ENCODE measurements around the gene DAPK1.

The DAPK1 gene

DNA sequence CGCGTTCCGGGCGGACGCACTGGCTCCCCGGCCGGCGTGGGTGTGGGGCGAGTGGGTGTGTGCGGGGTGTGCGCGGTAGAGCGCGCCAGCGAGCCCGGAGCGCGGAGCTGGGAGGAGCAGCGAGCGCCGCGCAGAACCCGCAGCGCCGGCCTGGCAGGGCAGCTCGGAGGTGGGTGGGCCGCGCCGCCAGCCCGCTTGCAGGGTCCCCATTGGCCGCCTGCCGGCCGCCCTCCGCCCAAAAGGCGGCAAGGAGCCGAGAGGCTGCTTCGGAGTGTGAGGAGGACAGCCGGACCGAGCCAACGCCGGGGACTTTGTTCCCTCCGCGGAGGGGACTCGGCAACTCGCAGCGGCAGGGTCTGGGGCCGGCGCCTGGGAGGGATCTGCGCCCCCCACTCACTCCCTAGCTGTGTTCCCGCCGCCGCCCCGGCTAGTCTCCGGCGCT lies at the start of gene DAPK1:
Gene DAPK1 (plus strand): TSS at position 264 of the 442 bp plus-strand sequence. CDS start 1,211 bp downstream, outside the sequence.
- in situ Hi-C loops (cut with MboI; ENCODE audit: low sequenced_read_pairs) = no loop called here
- Histone ChIP-seq H3K4me3 (peak within 1 kb of the TSS; percentile 64), H3K36me3 (replicated peaks) (no peaks in the 10 kb centered on the region), H3K9me3 (no peaks in the 10 kb centered on the region), H3K4me1 (peaks cover 14% of the 10 kb centered on the region), H3K27me3 (ENCODE audit: low read depth) (peaks cover 5% of the 10 kb centered on the region; the same call in 1 of the 2 replicates)
- peak; percentile 56 to 80 for DNase-seq (ENCODE audit: low spot score in 2 of 2)

DNA sequence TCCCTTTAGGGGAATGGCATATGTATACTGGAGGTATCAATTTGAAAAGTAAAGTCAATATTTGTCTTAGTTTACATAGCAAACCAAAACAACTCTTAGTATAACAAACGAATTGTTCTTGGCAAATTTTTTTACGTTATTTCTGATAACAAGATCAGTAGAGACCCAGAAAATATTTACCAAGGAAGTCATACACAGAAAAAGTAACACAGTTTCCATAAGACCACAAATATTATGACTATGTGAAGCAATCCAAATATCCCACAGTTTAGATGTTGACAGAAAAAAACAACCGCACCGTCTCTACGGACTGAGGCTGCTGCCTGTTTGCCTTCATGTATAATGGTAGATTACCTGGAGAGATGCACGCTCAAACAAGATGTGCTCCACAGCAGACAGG lies 46.5 kb upstream of the DAPK1 start:
- Histone ChIP-seq H3K4me1 (no peaks in the 10 kb centered on the region), H3K27me3 (ENCODE audit: low read depth) (no peaks in the 10 kb centered on the region), H3K4me3 (no peak overlapping the region), H3K36me3 (replicated peaks) (no peaks in the 10 kb centered on the region), H3K9me3 (no peaks in the 10 kb centered on the region)
- in situ Hi-C loops (cut with MboI; ENCODE audit: low sequenced_read_pairs) = no loop called here
- DNase-seq (ENCODE audit: low spot score in 2 of 2) = no peak

DNA sequence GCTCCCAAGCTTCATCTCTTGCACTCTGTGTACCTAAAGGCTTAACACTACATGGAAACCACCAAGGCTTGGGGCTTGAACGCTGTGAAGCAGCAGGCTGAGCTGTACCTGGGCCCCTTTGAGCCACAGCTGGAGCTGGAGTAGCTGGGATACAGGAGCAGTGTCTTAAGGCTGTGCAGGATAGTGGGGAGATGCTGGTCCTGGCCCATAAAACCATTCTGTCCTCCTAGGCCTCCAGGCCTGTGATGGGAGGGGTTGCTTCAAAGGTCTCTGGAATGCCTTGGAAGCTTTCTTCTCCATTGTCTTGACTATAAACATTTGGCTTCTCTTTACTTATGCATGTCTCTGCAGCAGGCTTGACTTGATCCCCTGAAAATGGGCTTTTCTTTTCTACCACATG lies 42.3 kb upstream of the DAPK1 start:
- Histone ChIP-seq H3K4me1 (no peaks in the 10 kb centered on the region), H3K4me3 (no peak overlapping the region), H3K9me3 (no peaks in the 10 kb centered on the region), H3K27me3 (ENCODE audit: low read depth) (no peaks in the 10 kb centered on the region), H3K36me3 (replicated peaks) (no peaks in the 10 kb centered on the region)
- in situ Hi-C loops (cut with MboI; ENCODE audit: low sequenced_read_pairs) = no loop called here
- DNase-seq (ENCODE audit: low spot score in 2 of 2) = no peak

GRCh38 chr9:87461256-87461655 lies 36.4 kb upstream of the DAPK1 start:
- H3K4me3 ChIP-seq = no peak overlapping the region
- H3K4me1 ChIP-seq = no peaks in the 10 kb centered on the region
- no peaks in the 10 kb centered on the region for H3K36me3 ChIP-seq (replicated peaks)
- no peak for DNase-seq (ENCODE audit: low spot score in 2 of 2)
- in situ Hi-C loops (cut with MboI; ENCODE audit: low sequenced_read_pairs) = no loop called here
- H3K27me3 ChIP-seq (ENCODE audit: low read depth) = no peaks in the 10 kb centered on the region
- H3K9me3 ChIP-seq = no peaks in the 10 kb centered on the region

DNA sequence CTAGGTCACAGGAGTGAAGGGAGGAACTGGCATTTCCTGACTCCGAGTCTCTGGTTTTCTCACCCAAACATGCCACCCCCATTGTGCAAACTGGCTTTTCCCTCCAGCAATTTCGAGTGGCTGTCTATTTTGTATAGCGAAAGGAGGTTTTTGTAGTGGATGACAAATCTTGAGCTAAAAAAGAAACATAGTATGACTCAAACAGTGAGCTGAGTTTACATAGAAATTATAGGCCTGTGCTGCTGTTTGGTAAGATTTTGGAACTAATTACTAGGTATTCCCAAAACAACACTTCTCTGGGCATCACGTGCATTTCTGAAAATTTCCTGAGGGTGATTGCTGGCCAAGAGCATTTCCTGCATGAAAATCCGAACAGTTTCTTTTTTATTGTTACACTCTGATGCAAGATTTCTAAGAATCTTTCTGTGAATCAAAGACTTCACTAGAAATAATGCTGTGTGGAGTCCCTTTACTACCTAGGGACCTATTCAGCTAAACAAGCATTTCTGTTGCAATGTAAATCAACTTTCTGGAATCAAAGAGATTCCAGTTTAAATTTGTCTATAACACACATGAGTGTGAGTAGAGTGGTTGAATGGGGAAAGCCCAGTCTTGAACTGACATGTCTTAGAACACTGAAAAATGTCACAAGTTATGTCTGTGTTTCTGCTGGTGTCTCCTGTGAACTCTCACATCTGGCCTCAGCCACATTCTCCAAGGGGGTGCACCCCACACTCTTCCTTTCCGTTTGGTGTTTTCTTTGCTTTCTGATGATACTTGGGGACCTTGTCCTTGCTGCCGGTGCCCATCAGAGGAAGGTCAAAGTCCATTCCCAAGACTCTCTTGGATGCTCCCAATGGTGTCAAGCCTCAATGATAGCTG lies 33.3 kb upstream of the DAPK1 start:
- in situ Hi-C loops (cut with MboI; ENCODE audit: low sequenced_read_pairs) = no loop called here
- no peaks in the 10 kb centered on the region for H3K27me3 ChIP-seq (ENCODE audit: low read depth)
- H3K4me3 ChIP-seq = no peak overlapping the region
- DNase-seq (ENCODE audit: low spot score in 2 of 2) = no peak
- no peaks in the 10 kb centered on the region for H3K36me3 ChIP-seq (replicated peaks)
- H3K4me1 ChIP-seq = no peaks in the 10 kb centered on the region
- no peaks in the 10 kb centered on the region for H3K9me3 ChIP-seq

DNA sequence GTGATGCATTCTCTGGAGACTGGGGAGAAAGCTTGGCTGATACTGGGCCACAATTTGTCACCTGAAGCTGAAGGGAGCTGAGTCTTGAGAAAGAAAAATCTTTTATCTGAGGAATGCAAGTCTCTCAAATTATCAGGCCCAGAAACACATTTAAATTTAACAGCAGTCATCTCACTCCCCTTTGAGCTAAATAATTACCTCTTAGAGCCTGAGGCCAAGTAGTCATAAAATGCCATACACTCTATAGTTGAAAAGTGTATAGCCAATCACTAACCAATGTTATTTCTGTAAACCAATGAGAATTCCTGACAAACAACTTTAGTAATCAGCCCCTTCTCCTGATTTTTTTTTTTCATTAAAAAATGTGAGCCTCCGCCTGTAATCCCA lies 32.7 kb upstream of the DAPK1 start:
- Histone ChIP-seq H3K4me3 (no peak overlapping the region), H3K27me3 (ENCODE audit: low read depth) (no peaks in the 10 kb centered on the region), H3K9me3 (no peaks in the 10 kb centered on the region), H3K4me1 (no peaks in the 10 kb centered on the region), H3K36me3 (replicated peaks) (no peaks in the 10 kb centered on the region)
- DNase-seq (ENCODE audit: low spot score in 2 of 2) = no peak
- in situ Hi-C loops (cut with MboI; ENCODE audit: low sequenced_read_pairs) = no loop called here

- Histone ChIP-seq H3K27me3 (ENCODE audit: low read depth) (no peaks in the 10 kb centered on the region), H3K4me1 (no peaks in the 10 kb centered on the region), H3K36me3 (replicated peaks) (no peaks in the 10 kb centered on the region), H3K9me3 (no peaks in the 10 kb centered on the region), H3K4me3 (no peak overlapping the region)
- DNase-seq (ENCODE audit: low spot score in 2 of 2) = no peak
- in situ Hi-C loops (cut with MboI; ENCODE audit: low sequenced_read_pairs) = no loop called here
Observed at GRCh38 chr9:87465816-87466215, 31.9 kb upstream of the DAPK1 start.

GRCh38 chr9:87467187-87467586 lies 30.5 kb upstream of the DAPK1 start:
- no peak overlapping the region for H3K4me3 ChIP-seq
- no peaks in the 10 kb centered on the region for H3K27me3 ChIP-seq (ENCODE audit: low read depth)
- in situ Hi-C loops (cut with MboI; ENCODE audit: low sequenced_read_pairs) = no loop called here
- no peak for DNase-seq (ENCODE audit: low spot score in 2 of 2)
- H3K9me3 ChIP-seq = no peaks in the 10 kb centered on the region
- no peaks in the 10 kb centered on the region for H3K4me1 ChIP-seq
- no peaks in the 10 kb centered on the region for H3K36me3 ChIP-seq (replicated peaks)

DNA sequence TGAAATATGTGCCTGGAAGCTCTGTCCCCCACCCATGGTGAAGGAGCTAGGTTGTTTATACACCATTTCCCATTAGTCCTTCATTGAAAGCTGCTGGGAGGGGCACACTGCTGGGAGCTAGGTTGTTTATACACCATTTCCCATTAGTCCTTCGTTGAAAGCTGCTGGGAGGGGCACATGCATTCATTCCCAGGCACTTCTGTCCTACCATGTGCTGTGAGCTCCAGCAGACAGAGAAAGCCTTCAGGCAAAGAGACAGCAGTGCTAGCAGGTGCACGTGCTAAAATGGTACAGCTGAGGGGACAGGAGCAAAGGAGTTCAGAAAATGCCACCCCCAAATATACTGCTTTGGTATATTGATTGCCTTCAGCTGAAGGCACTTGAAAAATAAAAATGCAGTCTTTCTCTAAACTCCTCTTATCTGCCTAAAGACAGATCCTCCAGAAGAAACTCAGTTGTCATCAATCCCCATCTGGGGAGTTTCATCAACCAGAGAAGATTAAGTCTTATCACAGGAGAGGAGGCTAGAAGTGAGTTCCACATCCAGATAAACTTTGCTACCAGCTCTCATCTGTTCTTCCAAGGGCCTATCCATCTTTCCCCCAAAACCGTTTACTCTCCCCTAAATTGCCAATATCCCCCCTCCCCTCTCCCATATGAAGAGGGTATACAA lies 27.7 kb upstream of the DAPK1 start:
- in situ Hi-C loops (cut with MboI; ENCODE audit: low sequenced_read_pairs) = no loop called here
- Histone ChIP-seq H3K4me3 (no peak overlapping the region), H3K9me3 (no peaks in the 10 kb centered on the region), H3K27me3 (ENCODE audit: low read depth) (no peaks in the 10 kb centered on the region), H3K36me3 (replicated peaks) (no peaks in the 10 kb centered on the region), H3K4me1 (no peaks in the 10 kb centered on the region)
- DNase-seq (ENCODE audit: low spot score in 2 of 2) = no peak

DNA sequence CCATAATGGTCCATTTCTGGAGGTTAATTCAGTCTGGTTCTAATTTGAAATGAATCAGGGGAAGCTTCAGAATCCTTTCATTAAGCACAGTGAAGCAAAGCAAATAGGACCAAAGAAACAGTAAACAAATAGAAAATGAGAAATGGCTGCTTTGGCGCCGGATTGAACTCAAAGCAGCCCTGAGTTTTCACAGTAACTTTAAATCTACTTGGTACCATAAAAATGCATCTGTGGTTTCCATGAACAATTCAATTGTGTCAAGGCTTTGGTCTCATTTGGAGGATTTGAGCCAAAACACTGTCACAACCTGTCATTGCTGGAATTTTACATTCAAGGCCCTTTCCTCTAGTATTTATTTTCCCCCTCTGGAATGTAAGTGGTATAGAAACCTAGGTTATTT lies 25.9 kb upstream of the DAPK1 start:
- H3K9me3 ChIP-seq = no peaks in the 10 kb centered on the region
- H3K36me3 ChIP-seq (replicated peaks) = no peaks in the 10 kb centered on the region
- in situ Hi-C loops (cut with MboI; ENCODE audit: low sequenced_read_pairs) = no loop called here
- H3K27me3 ChIP-seq (ENCODE audit: low read depth) = no peaks in the 10 kb centered on the region
- H3K4me3 ChIP-seq = no peak overlapping the region
- no peak for DNase-seq (ENCODE audit: low spot score in 2 of 2)
- H3K4me1 ChIP-seq = no peaks in the 10 kb centered on the region

DNA sequence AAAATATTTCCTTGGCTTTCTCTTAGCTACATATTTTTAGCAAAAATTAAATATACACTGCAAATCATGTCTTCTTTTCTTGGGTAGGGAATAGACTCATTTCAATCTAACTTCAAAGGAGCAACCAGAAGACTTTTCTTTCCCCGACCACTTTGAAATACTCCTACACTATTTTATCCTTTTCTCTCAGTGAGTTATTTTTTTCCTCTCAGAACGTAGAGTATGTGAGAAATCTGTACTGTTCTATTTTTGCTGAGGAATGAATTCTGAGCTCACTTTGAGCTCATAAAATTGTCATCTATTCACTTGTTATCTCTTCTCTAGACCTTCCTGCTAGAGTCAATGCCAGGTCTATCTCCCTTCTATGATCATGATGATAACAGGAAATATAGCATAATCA lies 22.2 kb upstream of the DAPK1 start:
- Histone ChIP-seq H3K4me3 (no peak overlapping the region), H3K27me3 (ENCODE audit: low read depth) (no peaks in the 10 kb centered on the region), H3K4me1 (no peaks in the 10 kb centered on the region), H3K9me3 (no peaks in the 10 kb centered on the region), H3K36me3 (replicated peaks) (no peaks in the 10 kb centered on the region)
- in situ Hi-C loops (cut with MboI; ENCODE audit: low sequenced_read_pairs) = no loop called here
- DNase-seq (ENCODE audit: low spot score in 2 of 2) = no peak

GRCh38 chr9:87478226-87478992 lies 19.3 kb upstream of the DAPK1 start:
- DNase-seq (ENCODE audit: low spot score in 2 of 2) = no peak
- in situ Hi-C loops (cut with MboI; ENCODE audit: low sequenced_read_pairs) = no loop called here

DNA sequence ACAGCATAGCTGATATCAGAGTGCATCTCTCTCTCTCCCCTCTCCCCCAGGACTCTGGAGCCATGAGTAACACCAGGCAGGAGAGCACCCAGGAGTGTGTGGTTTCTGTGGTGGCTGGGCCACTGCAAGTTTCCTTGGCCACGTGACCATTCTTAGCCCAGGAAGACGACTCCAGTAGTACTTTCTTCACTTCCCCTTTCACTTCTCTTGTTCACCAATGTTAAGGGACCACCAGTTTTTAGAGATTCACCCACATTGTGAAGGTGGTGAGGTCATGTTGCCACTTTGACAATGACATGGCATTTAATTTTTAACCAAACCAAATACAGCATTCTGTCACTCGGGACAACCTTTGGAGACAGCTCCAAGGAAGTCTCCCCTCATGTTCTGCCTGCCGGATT lies 17.9 kb upstream of the DAPK1 start:
- H3K4me3 ChIP-seq = no peak overlapping the region
- no peaks in the 10 kb centered on the region for H3K4me1 ChIP-seq
- H3K27me3 ChIP-seq (ENCODE audit: low read depth) = no peaks in the 10 kb centered on the region
- H3K36me3 ChIP-seq (replicated peaks) = no peaks in the 10 kb centered on the region
- in situ Hi-C loops (cut with MboI; ENCODE audit: low sequenced_read_pairs) = no loop called here
- no peak for DNase-seq (ENCODE audit: low spot score in 2 of 2)
- no peaks in the 10 kb centered on the region for H3K9me3 ChIP-seq

More at GRCh38 chr9:87478226-87478992, 19.3 kb upstream of the DAPK1 start:
- no peaks in the 10 kb centered on the region for H3K27me3 ChIP-seq (ENCODE audit: low read depth)
- H3K4me3 ChIP-seq = no peak overlapping the region
- no peaks in the 10 kb centered on the region for H3K9me3 ChIP-seq
- H3K36me3 ChIP-seq (replicated peaks) = no peaks in the 10 kb centered on the region
- H3K4me1 ChIP-seq = no peaks in the 10 kb centered on the region
